ENCODE data around the gene CRTC3. TPM values are rescaled to one million over a fixed set of nuclear protein-coding genes. Genes with fewer than 3 reads are reported as not detected.
A peak's percentile ranks its signal among the peaks of the same experiment; 100 is the strongest.

The CRTC3 gene
- total RNA-seq, 2 experiments from 2014 or later = 5.6 to 14.7 TPM

DNA sequence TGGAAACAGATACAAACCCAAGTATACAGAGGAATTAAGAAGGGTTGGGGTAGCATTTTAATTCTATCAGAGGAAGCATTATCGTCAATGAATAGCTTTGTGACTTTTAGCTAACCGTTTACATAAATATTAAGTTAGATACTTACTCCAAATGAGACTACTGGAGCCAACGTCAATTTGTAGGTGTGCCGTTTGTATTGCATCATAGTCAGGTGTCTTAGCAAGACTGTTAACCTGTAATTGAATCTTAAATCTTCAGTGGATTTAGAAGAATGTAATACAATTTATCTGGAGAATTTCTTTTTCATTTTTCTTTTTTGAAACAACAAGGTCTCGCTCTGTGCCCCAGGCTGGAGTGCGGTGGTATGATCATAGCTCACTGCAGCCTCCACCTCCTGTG, 55.1 kb downstream of the CRTC3 start:
- POLR2A ChIA-PET = interaction anchor here (0.5 to 1.4 kb wide), 7 partner anchors 11 to 198 kb away, joined by 3 to 5 read pairs (median 3); no protein-coding TSS in a partner anchor
- Histone ChIP-seq H3K4me2 (ENCODE audit: low read length) (no peak overlapping the region), H3K9me3 (ENCODE audit: low read length) (no peaks in the 10 kb centered on the region), H3K4me1 (ENCODE audit: insufficient read depth, low read length, poor library complexity, severe bottlenecking) (peaks cover 24% of the 10 kb centered on the region), H3K79me2 (ENCODE audit: insufficient read depth, low read depth, low read length) (no peaks in the 10 kb centered on the region), H3K9me2 (ENCODE audit: insufficient read depth, low read length) (no peaks in the 10 kb centered on the region), H4K20me1 (ENCODE audit: insufficient read depth, low read length) (no peaks in the 10 kb centered on the region), H3K4me3 (ENCODE audit: low read depth, low read length, poor library complexity, severe bottlenecking) (no peak overlapping the region), H2AFZ (ENCODE audit: low read length) (no peak overlapping the region), H3K36me3 (ENCODE audit: insufficient read depth, low read length) (no peaks in the 10 kb centered on the region), H3K27ac (ENCODE audit: low read depth, low read length, poor library complexity, severe bottlenecking) (no peak overlapping the region)
- BruUV-seq (replicated peaks) = no TSS peak
- intact Hi-C loops (cut with micrococcal nuclease; ENCODE audit: unreplicated experiment) = no loop called here
- CTCF ChIA-PET (ENCODE audit: unreplicated experiment) = no interaction called here
- DNase-seq (ENCODE audit: low spot score) = no peak
- TF ChIP-seq, protein P1, sequence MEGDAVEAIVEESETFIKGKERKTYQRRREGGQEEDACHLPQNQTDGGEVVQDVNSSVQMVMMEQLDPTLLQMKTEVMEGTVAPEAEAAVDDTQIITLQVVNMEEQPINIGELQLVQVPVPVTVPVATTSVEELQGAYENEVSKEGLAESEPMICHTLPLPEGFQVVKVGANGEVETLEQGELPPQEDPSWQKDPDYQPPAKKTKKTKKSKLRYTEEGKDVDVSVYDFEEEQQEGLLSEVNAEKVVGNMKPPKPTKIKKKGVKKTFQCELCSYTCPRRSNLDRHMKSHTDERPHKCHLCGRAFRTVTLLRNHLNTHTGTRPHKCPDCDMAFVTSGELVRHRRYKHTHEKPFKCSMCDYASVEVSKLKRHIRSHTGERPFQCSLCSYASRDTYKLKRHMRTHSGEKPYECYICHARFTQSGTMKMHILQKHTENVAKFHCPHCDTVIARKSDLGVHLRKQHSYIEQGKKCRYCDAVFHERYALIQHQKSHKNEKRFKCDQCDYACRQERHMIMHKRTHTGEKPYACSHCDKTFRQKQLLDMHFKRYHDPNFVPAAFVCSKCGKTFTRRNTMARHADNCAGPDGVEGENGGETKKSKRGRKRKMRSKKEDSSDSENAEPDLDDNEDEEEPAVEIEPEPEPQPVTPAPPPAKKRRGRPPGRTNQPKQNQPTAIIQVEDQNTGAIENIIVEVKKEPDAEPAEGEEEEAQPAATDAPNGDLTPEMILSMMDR (conservative IDR thresholded peaks at IDR 0.05; ENCODE audit: low read length) = no peak
- TF ChIP-seq EZH2phosphoT487 (IDR thresholded peaks at IDR 0.05; ENCODE audit: borderline replicate concordance, low read depth, low read length) = no peak

DNA sequence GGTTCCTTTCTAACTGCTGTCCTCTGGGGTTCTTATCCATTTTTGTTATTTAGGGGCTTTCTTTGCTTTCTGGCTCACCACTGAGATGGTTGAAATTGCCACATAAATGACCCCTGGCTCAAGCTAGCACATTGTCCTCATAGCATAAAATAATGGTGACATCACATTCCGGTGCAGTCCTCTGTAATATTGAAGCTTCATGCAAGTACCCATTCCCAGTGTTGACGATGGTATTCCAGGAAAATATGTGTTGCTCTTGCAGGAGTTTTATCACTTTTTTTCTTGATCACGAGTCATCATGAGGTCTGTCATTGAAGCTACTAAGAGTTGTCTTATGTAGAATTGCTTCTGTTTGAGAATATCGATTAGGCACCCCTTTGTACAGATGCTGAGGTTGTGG, 56.1 kb downstream of the CRTC3 start:
- H3K4me2 ChIP-seq (ENCODE audit: low read length) = no peak overlapping the region
- no peaks in the 10 kb centered on the region for H3K9me3 ChIP-seq (ENCODE audit: low read length)
- H3K4me1 ChIP-seq (ENCODE audit: insufficient read depth, low read length, poor library complexity, severe bottlenecking) = peaks cover 31% of the 10 kb centered on the region
- ChIA-PET CTCF (ENCODE audit: unreplicated experiment) (interaction anchor here (1.0 kb wide), 1 partner anchor 13 kb away, joined by 3 read pairs; no protein-coding TSS in a partner anchor), POLR2A (interaction anchor here (0.6 to 1.4 kb wide), 5 partner anchors 16 to 342 kb away, joined by 3 to 4 read pairs (median 3); no protein-coding TSS in a partner anchor)
- H3K9me2 ChIP-seq (ENCODE audit: insufficient read depth, low read length) = no peaks in the 10 kb centered on the region
- H3K79me2 ChIP-seq (ENCODE audit: insufficient read depth, low read depth, low read length) = no peaks in the 10 kb centered on the region
- H3K4me3 ChIP-seq (ENCODE audit: low read depth, low read length, poor library complexity, severe bottlenecking) = no peak overlapping the region
- intact Hi-C loops (cut with micrococcal nuclease; ENCODE audit: unreplicated experiment) = no loop called here
- H3K36me3 ChIP-seq (ENCODE audit: insufficient read depth, low read length) = no peaks in the 10 kb centered on the region
- TF ChIP-seq, protein P1 (conservative IDR thresholded peaks at IDR 0.05; ENCODE audit: low read length) = no peak
- TF ChIP-seq EZH2phosphoT487 (IDR thresholded peaks at IDR 0.05; ENCODE audit: borderline replicate concordance, low read depth, low read length) = no peak
- no peak for DNase-seq (ENCODE audit: low spot score)
- no peak overlapping the region for H3K27ac ChIP-seq (ENCODE audit: low read depth, low read length, poor library complexity, severe bottlenecking)
- no peak overlapping the region for H2AFZ ChIP-seq (ENCODE audit: low read length)
- no TSS peak for BruUV-seq (replicated peaks)
- no peaks in the 10 kb centered on the region for H4K20me1 ChIP-seq (ENCODE audit: insufficient read depth, low read length)

DNA sequence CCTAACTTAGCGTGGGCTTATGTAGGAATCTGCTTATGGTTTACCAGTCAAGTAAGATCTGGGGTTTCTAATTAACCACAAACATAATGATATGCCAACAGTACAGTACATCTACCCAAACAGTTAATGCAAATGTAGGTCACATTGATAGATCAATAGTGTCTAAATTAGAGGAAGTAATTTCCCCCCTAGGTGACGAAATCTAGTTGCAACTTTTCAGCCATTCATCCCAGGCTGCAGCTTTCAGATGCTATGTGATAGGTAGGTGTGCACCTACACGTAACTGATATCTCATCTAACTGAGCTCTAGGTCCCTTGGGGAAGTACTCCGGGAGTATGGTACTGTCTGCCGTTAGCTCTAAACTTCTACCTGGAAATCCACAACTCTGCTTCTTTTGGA, 57.2 kb downstream of the CRTC3 start:
- intact Hi-C loops (cut with micrococcal nuclease; ENCODE audit: unreplicated experiment) = no loop called here
- no peak for TF ChIP-seq EZH2phosphoT487 (IDR thresholded peaks at IDR 0.05; ENCODE audit: borderline replicate concordance, low read depth, low read length)
- TF ChIP-seq, protein P1 (conservative IDR thresholded peaks at IDR 0.05; ENCODE audit: low read length) = no peak
- H3K4me2 ChIP-seq (ENCODE audit: low read length) = no peak overlapping the region
- H4K20me1 ChIP-seq (ENCODE audit: insufficient read depth, low read length) = no peaks in the 10 kb centered on the region
- H3K36me3 ChIP-seq (ENCODE audit: insufficient read depth, low read length) = no peaks in the 10 kb centered on the region
- H3K9me3 ChIP-seq (ENCODE audit: low read length) = no peaks in the 10 kb centered on the region
- no TSS peak for BruUV-seq (replicated peaks)
- H3K4me1 ChIP-seq (ENCODE audit: insufficient read depth, low read length, poor library complexity, severe bottlenecking) = peaks cover 22% of the 10 kb centered on the region
- no peak overlapping the region for H3K27ac ChIP-seq (ENCODE audit: low read depth, low read length, poor library complexity, severe bottlenecking)
- no peaks in the 10 kb centered on the region for H3K9me2 ChIP-seq (ENCODE audit: insufficient read depth, low read length)
- CTCF ChIA-PET (ENCODE audit: unreplicated experiment) = interaction anchor here (1.0 kb wide), 1 partner anchor 12 kb away, joined by 3 read pairs; no protein-coding TSS in a partner anchor
- H3K4me3 ChIP-seq (ENCODE audit: low read depth, low read length, poor library complexity, severe bottlenecking) = no peak overlapping the region
- no peak overlapping the region for H2AFZ ChIP-seq (ENCODE audit: low read length)
- POLR2A ChIA-PET = interaction anchor here (0.9 to 1.3 kb wide), 2 partner anchors 17 kb away, joined by 3 read pairs; no protein-coding TSS in a partner anchor
- peak; percentile 27 for DNase-seq (ENCODE audit: low spot score)
- no peaks in the 10 kb centered on the region for H3K79me2 ChIP-seq (ENCODE audit: insufficient read depth, low read depth, low read length)

Measured in OCI-LY7 (cell line).